ENCODE data around the gene PRRG2.
A peak's percentile ranks its signal among the peaks of the same experiment; 100 is the strongest.

The PRRG2 gene

DNA sequence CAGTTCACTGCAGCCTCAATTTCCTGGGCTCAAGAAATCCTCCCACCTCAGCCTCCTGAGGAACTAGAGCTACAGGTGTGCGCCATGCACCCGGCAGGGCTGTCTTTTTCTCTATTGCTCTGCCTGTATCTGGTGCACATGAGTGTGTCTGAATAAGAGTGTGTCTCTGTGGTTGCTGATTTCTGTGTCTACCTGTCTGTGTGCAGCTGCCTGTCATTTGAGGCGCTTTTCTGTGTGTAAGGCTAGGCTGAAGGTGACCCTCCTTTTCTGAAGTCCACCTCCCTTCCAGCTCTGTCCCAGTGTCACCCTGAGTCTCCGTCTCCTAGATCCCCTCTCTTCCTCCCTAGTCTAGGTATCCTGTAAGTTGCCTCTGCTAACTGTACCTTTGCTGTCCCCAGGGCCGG, 8.4 kb downstream of the PRRG2 start:
- no peak for DNase-seq (ENCODE audit: low read depth)

DNA sequence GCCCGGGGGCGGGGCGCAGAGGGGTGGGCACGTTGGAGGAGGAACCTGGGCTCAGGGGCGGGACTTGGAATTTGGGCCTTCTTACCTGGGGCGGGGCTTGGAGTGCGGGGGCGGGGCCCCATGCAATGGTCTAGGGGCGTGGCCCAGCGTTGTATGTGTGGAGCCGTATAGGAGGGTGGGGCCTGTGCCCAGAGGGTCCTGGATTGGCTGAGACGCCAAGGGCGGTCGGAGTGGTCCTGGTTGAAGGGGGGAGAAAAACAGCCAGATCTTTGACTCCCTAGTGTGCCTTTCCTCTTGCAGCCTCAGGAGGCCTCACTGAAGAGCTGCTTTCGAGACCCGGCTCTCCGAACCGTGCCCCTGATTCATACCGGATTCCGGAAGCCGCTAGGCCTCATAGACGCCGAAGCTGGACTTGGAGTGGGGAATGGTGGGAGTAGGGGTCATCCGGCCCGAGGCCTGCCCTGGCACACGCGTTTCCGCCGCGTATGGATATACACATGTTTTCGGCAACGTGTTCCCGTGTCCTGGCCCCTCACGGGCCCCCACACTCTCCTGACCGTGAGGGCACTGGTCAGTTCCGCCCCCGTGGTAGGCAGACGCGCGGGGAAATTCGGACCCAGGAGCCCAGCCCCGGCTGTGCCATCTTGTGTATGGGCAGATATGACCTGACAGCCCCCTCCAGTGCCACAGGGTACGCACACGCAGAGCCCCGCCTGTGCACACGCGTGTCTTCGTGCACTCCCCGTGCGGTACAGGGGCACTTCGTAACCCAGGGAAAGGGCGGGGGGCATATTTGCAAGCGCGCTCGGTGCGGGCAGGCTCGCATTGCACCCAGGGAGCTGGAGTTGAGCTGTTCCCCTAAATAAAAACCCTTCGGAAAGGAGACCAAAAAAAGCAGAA, 9.2 kb downstream of the PRRG2 start:
- peak; percentile 83 for DNase-seq (ENCODE audit: low read depth)

DNA sequence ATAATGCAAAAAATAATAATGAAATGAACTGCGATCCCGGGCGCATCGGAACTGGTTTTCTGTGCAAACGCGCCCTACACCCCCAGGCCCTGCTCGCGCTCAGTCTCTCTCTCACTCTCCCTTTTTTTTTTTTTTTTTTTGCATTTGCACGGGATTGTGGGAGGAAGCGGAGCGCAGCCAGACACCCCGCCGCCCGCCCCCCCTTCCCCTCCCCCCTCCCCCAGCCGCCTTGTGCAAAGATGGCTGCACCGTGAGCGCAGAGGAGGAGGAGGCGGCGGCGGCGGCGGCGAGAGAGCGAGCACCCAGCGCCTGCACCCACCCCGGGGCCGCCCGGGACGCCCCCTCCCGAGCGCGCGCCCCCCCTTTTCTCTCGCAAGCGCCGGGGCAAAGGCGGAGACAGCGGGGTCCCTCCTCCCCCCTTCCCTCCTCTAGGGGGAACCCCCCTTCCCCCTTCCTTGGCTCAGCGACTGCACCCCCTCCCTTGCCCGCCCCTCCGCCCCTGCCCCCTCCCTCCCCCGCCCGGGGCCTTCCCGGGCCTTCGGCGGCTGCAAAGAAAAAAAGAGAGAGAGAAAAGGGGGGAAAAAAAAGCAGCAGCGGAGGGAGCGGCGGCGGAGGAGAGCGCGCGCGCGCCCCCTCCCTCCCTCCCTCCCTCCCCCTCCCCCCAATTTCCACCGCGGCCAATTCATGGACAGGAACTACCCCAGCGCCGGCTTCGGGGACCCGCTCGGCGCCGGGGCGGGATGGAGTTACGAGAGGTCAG, 10.0 kb downstream of the PRRG2 start, which contains the start of gene PRR12:
Gene PRR12 (plus strand): TSS at position 212 of the 760 bp plus-strand sequence. CDS start 473 bp downstream, at position 685.
- peak; percentile 49 for DNase-seq (ENCODE audit: low read depth)

DNA sequence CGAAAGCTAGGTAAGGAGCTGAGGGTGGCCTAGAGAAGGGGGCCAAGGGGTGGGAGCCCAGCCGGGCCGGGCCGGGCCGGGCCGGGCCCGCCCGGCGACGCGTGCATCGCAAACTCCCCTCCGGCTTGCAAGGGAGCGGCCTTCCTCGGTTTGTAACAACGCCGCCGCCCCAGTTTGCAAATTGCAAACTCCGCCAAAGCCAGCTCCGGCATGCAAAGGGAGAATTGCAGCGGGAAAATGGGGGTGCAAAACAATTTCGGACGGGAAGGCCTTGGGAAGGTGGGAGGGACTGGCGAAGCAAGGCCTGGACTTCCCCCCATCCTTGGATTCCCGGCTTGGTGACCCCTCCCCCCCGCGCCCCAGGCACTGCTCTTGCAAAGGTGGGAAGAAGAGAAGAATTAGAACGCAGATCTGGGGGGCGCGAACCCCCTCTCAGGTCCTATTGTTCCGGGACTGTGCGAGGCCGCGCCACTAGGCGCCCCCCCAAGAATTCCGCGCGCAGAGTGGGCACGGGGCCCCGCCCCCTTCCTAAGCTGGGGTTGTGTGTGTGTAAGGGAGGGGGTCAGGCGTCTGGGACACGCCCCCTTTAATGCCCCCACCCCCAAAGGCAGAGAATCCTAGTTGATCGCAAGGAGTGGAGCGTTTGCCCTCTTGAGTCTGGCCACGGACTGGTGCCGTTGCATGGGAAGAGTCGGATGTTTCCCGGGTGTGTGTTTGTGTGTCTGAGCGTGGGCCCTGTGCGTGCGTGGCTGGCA, 10.8 kb downstream of the PRRG2 start:
- DNase-seq (ENCODE audit: low read depth), result no peak

DNA sequence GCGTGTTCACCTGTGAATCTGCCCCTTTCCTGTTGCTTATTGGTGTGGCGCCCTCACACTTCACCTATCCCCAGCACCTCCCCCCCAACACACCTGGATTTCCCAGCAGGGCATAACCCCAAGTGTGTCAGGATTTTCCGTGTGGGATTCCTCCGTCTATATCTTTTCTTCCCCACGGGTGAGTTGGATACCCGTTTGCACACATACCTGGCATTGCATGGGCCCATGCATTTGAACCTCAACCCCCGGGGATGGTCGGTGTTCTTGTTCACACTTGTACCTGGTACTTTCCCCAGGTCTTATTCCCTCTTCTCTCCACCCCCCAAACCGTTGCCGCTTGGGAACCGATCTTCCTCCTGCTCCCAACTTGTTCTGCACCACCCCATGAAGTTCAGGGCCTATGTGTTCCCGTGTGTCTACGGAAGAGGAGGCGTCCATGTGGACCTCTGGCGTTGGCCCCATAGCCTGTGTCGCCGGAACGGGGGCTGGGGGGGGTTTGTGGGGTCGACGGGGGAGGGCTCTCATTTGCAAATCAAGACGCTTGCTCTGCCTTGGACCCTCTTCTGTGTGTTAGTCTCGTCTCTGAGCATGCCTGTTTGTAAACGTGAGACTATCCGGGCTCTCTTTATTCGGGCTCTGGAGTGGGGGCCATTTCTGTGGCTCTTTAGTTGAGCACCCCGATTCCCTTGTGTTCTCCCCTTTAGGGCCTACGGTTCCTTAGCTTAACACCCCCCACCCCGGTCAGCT, 11.5 kb downstream of the PRRG2 start:
- no peak for DNase-seq (ENCODE audit: low read depth)

DNA sequence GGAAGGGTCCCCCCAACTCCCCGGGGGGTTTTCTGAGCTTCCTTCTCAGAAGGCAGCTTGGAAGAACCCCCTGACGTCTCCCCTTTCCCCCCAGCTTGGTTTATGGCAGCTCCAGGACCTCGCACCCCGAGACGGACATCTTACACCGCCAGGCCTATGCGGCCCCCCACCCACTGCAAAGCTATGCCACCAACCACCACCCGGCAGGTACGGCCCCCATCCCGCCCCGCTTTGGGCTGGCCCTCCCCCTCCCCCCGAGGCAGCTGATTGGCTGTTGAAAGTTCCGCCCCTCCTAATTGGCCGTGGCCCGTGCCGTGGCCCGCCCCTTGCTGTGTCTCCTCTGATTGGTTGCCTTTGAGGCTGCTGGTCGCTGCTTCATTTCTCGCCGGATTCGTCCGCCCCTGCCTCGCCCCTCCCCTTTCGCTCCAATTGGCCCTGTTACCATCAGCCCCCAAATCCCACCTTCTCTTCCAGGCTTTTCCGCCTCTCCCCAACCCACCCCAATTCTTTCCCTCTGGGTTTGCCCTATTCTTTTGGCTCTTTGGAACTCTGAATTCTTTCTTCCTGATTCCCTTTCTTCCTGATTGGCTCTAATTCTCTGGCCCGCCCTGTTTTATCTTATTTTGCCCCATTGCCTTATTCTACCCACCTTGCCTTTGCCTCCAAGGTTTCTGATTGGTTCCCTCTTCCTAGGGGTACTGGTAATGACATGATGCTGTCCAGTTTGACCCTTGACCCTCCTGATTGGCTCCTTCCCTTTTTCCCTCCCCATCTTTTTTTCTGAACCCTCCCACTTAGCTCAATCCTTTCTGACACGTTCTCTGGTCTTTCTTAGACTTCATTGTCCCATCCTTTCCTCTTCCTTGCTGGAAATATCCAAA, 12.4 kb downstream of the PRRG2 start:
- peak; percentile 89 for DNase-seq (ENCODE audit: low read depth)

DNA sequence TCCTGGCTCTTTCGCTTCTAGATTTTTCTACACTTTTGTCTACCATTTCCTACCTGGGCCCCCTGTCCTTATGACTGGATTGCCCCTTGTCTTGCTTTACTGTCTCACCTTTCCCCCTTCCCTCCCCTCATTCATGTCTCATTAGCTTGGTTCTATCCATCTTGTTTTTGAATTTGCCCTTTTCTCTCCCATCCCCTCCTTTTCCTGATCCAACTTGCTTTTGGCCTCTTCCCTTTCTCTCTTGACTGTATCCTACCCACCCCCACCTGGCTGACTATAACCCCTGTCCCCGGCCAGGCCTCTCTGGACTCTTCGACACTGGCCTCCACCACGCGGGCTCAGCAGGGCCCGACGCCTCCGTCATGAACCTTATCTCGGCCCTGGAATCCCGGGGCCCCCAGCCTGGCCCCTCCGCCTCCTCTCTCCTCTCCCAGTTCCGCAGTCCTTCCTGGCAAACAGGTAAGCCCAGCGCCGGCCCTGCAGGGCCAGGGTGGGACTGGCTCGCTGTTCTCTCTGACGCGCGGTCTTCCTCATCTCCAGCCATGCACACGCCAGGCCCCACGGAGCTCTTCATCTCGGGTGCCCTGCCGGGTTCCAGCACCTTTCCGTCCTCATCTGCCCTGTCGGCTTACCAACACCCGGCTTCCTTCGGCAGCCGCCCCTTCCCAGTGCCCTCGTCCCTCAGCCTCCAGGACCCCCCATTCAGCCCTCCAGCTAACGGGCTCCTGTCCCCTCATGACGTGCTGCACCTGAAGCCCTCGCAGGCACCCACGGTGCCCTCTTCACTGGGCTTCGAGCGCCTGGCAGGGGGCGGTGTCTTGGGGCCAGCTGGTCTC, 13.3 kb downstream of the PRRG2 start:
- DNase-seq (ENCODE audit: low read depth), result no peak

DNA sequence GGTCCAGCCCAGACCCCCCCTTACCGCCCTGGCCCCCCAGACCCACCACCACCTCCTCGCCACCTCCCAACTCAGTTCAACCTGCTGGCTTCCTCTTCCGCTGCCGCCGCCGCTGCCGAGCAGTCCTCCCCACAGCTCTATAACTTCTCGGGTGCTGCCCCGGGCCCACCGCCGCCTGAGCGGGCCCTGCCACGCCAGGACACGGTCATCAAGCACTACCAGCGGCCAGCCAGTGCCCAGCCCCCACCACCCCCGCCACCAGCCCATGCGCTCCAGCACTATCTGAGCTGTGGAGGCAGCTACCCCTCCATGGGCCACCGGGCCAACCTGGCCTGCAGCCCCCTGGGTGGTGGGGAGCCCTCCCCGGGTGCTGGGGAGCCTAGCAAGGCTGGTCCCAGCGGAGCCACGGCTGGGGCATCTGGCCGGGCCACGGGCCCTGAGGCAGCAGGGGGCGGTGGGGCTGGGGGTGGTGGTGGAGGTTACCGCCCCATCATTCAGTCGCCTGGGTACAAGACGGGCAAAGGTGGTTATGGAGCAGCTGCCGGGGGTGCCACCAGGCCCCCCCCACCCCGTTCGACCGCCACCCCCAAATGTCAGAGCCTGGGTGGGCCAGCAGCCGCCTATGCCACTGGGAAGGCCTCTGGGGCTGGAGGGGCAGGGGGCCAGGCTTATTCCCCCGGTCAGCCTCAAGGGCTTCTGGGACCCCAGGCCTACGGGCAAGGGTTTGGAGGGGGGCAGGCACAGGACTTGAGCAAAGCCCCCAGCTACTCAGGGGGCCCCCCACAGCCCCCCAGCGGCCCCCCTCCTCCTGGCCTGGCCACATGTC, 14.1 kb downstream of the PRRG2 start:
- DNase-seq (ENCODE audit: low read depth), result no peak

DNA sequence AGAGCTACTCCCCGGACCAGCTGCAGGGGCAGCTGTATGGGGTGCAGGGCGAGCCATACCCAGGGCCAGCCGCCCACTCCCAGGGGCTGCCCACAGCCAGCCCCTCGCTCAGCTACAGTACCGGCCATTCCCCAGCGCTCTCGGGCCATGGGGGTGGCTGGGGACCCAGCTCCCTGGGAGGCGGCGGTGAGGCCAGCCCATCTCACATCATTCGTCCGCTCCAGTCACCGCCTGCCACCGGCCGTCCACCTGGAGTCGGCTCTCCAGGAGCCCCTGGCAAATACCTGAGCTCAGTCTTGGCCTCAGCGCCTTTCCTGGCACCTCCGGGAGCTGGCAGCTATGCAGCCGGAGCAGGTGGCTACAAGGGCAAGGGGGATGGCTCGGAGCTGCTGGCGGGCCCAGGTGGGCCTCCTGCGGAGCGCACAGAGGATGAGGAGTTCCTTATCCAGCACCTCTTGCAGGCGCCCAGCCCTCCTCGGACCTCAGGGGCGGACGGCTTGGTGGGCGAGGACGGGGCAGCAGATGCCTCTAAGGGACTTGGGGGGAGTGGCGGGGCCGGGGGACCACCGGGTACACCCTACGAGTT, 14.8 kb downstream of the PRRG2 start:
- DNase-seq (ENCODE audit: low read depth), result no peak

DNA sequence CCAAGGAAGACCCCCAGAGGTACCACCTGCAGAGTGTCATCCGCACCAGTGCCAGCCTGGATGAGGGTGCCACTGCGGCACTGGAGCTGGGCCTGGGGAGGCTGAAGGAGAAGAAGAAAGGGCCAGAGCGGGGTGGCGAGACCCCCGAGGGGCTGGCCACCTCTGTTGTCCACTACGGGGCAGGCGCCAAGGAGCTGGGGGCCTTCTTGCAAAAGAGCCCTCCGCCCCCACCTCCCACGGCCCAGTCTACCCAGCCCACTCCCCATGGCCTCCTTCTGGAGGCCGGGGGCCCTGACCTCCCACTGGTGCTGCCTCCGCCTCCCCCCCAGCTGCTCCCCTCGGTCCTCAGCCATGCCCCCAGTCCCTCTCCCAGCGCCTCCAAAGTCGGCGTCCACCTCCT, 15.3 kb downstream of the PRRG2 start:
- no peak for DNase-seq (ENCODE audit: low read depth)

DNA sequence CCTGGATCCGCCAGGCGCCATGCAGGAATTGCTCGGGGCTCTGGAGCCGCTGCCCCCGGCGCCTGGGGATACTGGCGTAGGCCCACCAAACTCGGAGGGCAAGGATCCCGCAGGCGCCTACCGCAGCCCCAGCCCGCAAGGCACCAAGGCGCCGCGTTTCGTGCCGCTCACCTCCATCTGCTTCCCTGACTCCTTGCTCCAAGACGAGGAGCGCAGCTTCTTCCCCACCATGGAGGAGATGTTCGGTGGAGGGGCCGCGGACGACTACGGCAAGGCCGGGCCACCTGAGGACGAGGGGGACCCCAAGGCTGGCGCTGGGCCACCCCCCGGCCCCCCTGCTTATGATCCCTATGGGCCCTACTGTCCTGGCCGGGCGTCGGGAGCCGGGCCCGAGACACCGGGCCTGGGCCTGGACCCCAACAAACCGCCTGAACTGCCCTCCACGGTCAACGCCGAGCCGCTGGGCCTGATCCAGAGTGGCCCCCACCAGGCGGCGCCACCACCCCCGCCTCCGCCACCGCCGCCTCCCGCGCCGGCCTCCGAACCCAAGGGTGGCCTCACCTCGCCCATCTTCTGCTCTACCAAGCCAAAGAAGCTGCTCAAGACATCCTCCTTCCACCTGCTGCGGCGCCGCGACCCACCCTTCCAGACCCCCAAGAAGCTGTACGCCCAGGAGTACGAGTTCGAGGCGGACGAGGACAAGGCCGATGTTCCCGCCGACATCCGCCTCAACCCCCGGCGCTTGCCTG, 16.0 kb downstream of the PRRG2 start:
- no peak for DNase-seq (ENCODE audit: low read depth)

DNA sequence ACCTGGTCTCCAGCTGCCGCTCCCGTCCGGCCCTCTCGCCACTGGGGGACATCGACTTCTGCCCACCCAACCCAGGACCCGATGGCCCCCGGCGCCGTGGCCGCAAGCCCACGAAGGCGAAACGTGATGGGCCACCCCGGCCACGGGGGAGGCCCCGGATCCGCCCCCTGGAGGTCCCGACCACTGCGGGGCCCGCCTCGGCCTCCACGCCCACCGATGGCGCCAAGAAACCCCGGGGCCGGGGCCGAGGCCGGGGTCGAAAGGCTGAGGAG, 16.5 kb downstream of the PRRG2 start:
- DNase-seq (ENCODE audit: low read depth), result no peak

DNA sequence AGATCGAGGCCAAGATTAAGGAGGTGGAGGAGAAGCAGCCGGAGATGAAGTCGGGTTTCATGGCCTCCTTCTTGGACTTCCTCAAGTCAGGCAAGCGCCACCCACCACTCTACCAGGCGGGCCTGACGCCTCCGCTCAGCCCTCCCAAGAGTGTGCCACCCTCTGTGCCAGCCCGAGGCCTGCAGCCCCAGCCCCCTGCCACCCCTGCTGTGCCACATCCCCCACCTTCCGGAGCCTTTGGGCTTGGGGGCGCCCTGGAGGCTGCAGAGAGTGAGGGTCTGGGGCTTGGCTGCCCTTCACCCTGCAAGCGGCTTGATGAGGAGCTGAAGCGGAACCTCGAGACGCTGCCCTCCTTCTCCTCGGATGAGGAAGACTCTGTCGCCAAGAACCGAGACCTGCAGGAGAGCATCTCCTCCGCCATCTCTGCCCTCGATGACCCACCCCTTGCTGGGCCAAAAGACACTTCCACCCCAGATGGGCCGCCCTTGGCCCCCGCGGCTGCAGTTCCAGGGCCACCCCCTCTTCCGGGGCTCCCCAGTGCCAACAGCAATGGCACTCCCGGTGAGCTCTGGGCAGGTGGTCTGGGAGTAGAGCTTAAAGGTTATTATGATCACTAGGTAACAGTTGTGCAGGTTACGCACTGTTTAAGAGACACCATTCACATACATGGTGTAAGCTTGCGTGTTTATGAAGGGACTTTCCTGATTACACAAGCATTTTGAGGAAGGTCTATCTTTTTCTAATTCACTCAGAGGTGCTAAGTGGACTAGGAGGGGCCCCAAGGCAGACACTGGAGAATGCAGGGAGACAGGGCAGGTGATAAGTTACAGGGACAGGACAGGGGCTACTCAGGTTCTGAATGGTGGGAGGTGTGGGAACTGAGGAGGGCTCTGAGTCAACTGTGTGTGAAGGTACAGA, 18.5 kb downstream of the PRRG2 start:
- no peak for DNase-seq (ENCODE audit: low read depth)

DNA sequence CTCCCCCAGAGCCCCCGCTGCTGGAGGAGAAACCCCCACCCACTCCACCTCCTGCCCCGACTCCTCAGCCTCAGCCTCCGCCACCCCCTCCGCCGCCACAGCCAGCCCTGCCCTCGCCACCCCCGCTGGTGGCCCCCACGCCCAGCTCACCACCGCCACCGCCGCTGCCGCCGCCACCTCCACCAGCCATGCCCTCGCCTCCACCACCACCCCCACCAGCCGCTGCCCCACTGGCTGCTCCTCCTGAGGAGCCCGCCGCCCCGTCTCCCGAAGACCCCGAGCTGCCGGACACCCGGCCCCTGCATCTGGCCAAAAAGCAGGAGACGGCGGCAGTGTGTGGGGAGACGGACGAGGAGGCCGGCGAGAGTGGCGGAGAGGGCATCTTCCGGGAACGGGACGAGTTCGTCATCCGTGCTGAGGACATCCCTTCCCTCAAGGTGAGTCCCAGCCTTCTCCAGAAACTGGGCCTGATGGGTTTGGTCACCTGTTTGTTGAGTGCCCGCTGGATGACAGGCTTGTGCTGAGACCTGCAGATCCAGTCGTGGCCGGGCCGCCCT, 20.4 kb downstream of the PRRG2 start:
- no peak for DNase-seq (ENCODE audit: low read depth)

DNA sequence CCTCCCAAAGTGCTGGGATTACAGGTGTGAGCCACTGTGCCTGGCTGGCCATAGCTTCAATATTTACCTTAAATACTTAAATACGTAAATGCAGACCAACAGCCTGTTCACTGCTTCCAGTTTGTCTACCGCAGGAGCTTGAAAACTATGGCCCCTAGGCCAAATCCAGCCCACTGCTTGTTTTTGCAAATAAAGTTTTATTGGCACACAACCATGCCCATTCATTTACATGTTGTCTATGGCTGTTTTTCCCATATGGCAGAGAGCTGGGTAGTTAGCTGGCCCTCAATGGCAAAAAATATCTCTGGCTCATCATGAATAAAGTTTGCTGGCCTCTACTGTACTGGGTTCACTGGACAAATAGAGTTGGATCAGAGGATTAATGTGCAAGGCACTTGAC, 21.7 kb downstream of the PRRG2 start:
- DNase-seq (ENCODE audit: low read depth), result no peak

DNA sequence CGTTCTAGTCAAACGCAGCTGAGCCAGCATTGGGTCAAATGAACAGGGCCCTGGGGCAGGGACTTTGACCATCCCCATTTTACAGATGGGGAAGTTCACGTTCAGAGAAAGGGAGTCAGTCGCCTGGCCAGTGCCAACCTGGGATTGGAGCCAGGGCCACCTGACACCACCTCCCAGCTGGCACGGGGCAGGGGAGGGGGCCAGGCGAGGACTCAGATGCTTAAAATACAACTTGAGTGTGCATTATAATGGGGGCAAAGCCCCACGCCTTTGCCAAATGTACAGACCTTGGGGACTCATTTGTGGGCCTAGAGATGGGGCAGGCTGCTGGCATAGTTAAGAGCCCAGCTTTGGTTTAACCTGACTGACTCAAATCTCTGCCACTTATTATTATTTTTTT, 24.5 kb downstream of the PRRG2 start:
- no peak for DNase-seq (ENCODE audit: low read depth)
